Measurements from ENCODE around the gene IL18RAP.

IL18RAP gene

GRCh38 chr2:102470168-102470567 lies 47.2 kb downstream of the IL18RAP start:
- no peak for DNase-seq

GRCh38 chr2:102473020-102473419 lies 50.1 kb downstream of the IL18RAP start, which contains the start of gene SLC9A4:
Gene SLC9A4, plus strand, starts transcription at chr2:102473226. Its CDS starts 534 bp downstream, at chr2:102473760.
- no peak for DNase-seq

GRCh38 chr2:102473631-102474030 lies 50.7 kb downstream of the IL18RAP start:
- no peak for DNase-seq

GRCh38 chr2:102474785-102475184 lies 51.8 kb downstream of the IL18RAP start:
- DNase-seq, result no peak

GRCh38 chr2:102478686-102479470 lies 55.9 kb downstream of the IL18RAP start:
- DNase-seq, result no peak

GRCh38 chr2:102480285-102481195 lies 57.6 kb downstream of the IL18RAP start:
- no peak for DNase-seq

- no peak for DNase-seq
Measured at GRCh38 chr2:102481931-102482330, 59.0 kb downstream of the IL18RAP start.

- no peak for DNase-seq
Measured at GRCh38 chr2:102483086-102483485, 60.1 kb downstream of the IL18RAP start.

- no peak for DNase-seq
Measured at GRCh38 chr2:102484310-102485061, 61.5 kb downstream of the IL18RAP start.

GRCh38 chr2:102485147-102485785 lies 62.3 kb downstream of the IL18RAP start:
- DNase-seq, result no peak

GRCh38 chr2:102486941-102487702 lies 64.2 kb downstream of the IL18RAP start:
- no peak for DNase-seq

DNA sequence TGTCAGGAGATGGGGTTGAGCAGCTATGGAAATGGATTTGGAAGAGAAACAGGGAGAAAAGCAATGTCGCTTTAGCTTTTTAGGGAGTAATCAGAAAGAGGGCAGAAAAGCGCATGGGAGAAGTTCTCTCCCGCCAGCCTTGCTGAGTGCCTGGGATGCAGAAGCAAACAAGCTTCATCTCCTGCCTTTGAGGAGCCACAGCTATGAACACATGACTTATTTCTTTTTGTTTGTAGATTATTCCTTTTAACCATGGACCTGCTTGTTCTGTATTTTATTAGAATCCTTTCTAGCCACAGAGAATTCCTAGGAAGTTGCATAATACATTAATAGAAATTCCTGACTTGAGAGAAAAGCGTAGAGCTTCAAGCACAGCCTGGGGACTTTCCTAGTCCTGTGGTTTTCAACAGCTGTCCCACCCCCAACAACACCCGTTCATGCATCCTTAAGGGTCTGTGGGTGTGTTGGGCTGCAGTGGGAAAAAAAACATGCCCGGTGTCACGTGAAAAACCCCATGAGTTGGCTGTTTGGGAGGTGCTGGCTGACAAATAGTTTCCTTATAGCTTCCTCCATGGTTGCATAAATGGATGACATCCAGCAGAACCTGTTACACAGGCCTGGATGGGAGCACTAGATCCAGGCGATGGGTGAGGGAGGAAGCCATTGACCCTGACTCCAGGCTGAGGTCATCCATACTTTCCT lies 65.0 kb downstream of the IL18RAP start:
- DNase-seq, result no peak

- DNase-seq, result no peak
Measured at GRCh38 chr2:102489646-102490045, 66.7 kb downstream of the IL18RAP start.

- no peak for DNase-seq
Measured at GRCh38 chr2:102492006-102492405, 69.0 kb downstream of the IL18RAP start.

- no peak for DNase-seq
Measured at GRCh38 chr2:102494570-102494969, 71.6 kb downstream of the IL18RAP start.

DNA sequence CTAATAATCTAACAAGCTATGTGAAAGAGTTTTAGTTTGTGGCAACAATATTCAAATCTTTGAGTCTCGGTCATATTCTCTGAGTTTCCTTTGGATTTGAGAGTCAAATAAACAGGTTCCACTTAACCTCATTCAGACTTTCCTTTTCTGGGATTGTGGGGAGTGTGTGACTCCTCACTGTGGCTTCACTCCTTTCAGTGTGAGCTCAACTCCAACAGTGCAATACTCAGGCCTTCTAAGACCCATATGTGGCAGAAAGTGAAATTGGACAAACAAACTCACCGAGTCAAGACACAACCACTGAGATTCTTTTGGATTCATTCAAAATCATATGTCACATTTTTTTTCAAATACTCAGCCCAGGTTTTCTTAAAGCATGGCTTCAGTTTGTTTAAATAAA lies 75.5 kb downstream of the IL18RAP start:
- DNase-seq, result no peak

DNA sequence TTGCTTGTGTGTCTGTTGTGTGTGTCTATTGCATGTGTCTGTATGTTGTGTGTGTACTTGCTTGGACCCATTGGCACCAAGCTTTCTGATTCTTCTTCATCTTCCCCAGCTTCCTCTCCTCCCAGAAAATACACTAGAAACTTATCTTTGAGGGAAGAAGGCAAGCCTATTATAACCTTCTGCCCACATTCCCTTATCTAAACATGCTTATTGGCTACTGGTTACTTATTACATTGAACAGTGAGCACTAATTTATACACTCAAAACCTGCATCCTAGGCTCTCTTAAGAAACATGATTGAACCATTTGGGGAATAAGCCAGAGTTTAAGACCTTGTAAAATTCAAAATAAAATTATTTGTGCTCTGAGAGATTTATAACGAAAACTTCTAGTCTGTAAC lies 76.6 kb downstream of the IL18RAP start:
- DNase-seq, result no peak

All from NCI-H524 treated with DMSO at 0.1 percent for 48 hours (cell line).